Left kidney (tissue), 2 donors: ENCODE data around the gene PRKG1. TPM values are rescaled to one million over a fixed set of nuclear protein-coding genes. Genes with fewer than 3 reads are reported as not detected.
"Not testable (repeated sequence)": the region's sequence is repeated elsewhere in the genome, so short reads cannot be mapped to it uniquely, and the experiment has no call there.

Experiments
- DNase-seq: peaks from one replicate; pipeline ENCODE4 v3.0.0-alpha.2; 2013
- polyA plus RNA-seq: library from polyadenylated mRNA; unstranded; fragments of 120-200 nt; gene quantifications from one replicate; pipeline ENCODE4 v1.2.1, GENCODE V29; 2013; ENCODE audit not compliant: insufficient read length

The PRKG1 gene
- polyA plus RNA-seq, 1 donor, result 14.9 TPM

- DNase-seq, result no peak
These were observed 247.7 kb downstream of the PRKG1 start for GRCh38 chr10:51321980-51322379.

DNA sequence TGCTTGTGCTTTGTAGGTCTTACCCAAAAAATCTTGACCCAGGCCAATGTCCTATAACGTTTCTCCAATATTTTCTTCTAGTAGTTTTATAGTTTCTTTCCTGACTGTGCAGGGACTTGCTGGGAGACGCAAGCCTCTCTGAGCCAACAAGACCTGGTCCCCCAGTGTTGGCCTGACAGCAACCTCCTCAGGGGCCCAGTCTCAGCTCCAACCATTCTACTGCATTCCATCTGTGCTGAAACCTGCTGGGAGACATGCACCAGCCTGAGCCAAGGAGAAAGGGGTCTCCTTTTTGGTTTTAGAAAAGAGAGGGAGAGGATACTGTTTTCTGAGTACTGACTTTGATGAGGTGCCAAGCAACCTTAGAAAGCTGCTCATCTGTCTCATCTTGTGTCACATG, 251.4 kb downstream of the PRKG1 start:
- DNase-seq, result no peak

- DNase-seq, result no peak
These were observed 251.9 kb downstream of the PRKG1 start for GRCh38 chr10:51326174-51326573.

DNA sequence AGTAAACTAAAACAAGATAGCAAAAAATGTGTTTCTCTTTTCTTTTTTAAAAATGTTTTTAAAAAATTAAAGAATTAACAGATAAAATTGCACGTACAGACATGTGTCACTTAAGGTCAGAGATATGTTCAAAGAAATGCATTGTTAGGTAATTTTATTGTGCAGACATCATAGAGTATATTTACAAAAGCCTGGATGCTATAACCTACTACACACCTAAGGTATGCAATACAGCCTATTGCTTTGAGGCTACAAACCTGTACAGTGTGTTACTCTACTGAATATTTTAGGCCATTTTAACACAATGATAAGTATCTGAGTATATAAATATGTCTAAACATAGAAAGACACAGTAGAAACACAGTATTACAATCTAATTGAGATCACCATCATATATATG, 253.1 kb downstream of the PRKG1 start:
- no peak for DNase-seq

DNA sequence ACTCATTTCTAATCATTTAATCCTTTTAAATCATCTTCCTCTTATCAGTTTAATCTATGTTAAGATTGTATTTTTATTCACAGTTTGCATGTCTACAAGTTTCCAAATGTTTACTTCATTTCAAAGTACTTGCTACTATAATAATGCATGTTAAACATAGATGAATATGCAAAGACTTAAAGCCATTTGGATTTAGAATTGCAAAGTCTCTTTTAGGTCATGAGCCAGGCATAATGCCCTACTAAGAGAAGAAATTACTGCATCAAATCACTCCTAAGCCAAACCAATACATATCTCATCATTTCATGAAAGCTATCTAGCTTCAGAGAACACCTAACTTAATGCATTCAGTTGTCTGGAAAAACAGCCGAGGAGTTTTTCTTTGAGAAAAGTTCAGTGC, 266.1 kb downstream of the PRKG1 start:
- no peak for DNase-seq

GRCh38 chr10:51340845-51341610, 266.7 kb downstream of the PRKG1 start:
- no peak for DNase-seq

GRCh38 chr10:51341745-51342144, 267.5 kb downstream of the PRKG1 start:
- not testable (repeated sequence) for DNase-seq

DNA sequence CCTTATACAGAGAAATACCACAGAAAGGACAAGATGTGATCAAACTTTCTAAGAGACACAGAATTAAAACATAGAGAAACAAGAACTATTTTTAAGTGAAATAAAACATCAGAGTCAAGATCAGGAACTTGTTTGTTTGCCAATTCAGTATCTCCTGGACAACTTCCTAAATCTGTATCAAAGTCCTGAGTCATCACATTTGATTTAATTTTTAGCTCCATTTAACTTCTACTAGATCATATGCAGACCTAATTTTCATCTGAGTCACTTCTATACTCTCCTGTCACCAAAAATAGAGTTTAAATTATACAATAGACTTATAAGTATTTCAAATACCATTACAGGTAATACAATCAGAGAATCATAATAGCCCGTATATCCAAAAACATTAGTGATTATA, 268.1 kb downstream of the PRKG1 start:
- no peak for DNase-seq

GRCh38 chr10:51343391-51343790, 269.1 kb downstream of the PRKG1 start:
- no peak for DNase-seq

GRCh38 chr10:51344371-51344770, 270.1 kb downstream of the PRKG1 start:
- no peak for DNase-seq

DNA sequence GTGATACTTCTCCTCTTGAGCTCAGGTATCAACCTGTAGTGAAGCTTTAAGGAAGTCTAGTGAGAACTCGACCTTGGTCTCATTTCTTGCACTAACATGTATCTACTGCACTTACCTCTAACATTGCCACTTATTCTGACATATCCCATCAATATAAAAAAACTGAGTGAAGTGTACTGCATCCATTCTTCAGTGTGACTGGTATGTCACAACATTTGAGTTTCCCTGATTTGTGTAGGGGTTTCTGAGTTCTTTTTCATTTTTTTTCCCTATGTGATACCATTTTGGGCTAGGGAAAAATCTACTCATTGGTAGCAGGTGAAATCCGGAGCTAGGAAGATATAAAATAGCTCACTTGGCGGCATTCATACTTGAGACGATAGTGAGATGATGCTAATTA, 274.3 kb downstream of the PRKG1 start:
- DNase-seq, result no peak

DNA sequence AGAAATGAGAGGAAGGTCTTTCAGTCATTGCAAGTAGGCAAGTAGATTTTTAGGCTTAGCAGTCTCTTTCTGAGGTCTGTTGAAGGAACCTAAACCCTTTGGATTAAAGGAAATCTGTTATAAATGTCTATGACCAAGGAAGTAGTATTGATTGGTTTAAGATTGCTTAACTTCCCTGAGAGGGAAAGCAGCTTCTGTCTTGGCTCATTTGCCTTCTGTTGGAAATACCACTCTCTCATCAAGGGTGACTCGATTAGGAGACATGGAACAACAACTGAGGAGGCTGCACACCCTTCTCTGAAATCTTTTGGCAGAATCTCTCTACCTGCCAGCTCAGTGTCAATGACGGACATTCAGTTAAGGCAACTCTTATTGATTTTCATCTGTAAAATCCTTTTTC, 282.9 kb downstream of the PRKG1 start:
- no peak for DNase-seq

- no peak for DNase-seq
These were observed 283.9 kb downstream of the PRKG1 start for GRCh38 chr10:51358227-51358626.

DNA sequence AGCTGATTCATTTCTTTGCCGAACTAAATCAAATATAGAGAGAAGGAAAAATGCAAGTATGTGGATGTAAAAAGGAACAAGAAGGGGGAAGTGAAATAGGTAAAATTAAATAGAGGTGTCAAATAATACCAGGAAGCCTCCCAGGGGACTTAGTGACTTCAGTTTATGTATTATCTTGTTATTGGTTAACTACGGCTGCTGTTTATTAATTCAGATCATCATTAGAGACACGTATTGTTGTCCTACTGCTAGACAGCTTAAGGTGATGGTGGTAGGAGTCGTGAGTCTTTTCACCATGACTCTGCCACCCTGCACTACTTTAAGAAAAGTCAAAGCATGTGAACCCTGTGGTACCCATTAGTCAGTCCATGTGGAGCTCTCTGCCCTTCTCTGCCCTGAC, 289.1 kb downstream of the PRKG1 start:
- DNase-seq, result no peak

GRCh38 chr10:51364674-51365073, 290.4 kb downstream of the PRKG1 start:
- DNase-seq, result no peak

GRCh38 chr10:51366044-51366443, 291.8 kb downstream of the PRKG1 start:
- no peak for DNase-seq

DNA sequence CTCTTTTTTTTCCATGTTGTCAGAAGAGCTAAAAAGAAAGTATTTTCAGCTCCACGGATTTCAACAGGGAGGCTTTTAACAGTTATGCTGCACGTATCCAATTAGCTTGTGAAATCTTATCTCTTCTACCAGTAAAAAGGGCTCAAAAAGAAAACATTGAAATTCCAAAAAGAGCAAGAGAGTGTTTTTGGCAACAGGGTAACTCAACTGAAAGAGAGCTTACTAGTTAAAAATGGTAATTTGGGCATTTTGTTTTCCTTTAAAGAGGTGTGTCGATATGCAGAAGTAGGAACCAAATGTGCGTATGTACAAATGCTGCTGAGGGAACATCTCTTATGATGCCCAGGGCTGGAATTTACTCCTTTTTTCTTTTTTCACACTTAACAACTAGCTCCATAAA, 292.8 kb downstream of the PRKG1 start:
- peak; percentile 20 for DNase-seq

- DNase-seq, result no peak
These were observed 293.4 kb downstream of the PRKG1 start for GRCh38 chr10:51367694-51368093.

GRCh38 chr10:51368943-51369342, 294.7 kb downstream of the PRKG1 start:
- no peak for DNase-seq

GRCh38 chr10:51369903-51370302, 295.6 kb downstream of the PRKG1 start:
- DNase-seq, result no peak

DNA sequence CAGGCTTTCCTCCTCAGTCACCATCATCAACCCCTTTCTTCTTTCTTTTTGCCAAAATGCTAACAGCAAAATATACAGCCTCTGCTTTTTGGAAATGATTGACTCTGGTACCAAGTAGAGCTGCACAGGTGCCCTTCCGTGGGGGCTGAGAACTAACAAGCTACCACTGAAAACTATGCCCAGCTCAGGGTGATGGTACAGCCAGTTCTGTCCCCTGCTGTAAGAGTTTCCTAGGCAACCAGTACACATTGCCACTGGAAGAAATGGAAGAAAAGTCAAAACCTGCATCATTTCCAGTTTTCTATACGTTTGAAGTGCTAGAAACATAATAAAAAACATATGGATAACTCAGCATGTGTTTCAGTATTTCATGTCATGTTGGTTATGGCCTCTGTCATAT, 297.5 kb downstream of the PRKG1 start:
- DNase-seq, result no peak

DNA sequence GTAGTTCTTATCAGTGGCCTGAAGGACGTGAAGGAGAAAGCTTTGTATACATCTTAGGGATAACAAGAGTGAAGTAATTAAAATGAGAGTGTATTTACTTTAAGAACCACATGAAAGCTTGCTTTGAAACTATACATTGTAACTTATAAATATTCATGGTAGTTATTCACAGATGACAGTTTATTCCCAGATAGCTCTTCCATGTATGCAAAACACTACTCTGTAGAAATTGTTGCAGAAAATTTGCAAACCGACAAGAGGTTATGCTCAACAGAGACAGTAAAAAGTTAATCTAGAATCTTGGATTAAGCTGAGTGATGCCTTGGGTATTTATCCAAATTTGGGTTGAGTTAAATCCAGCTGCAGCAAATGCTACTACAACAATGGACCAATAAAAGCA, 301.5 kb downstream of the PRKG1 start:
- no peak for DNase-seq

DNA sequence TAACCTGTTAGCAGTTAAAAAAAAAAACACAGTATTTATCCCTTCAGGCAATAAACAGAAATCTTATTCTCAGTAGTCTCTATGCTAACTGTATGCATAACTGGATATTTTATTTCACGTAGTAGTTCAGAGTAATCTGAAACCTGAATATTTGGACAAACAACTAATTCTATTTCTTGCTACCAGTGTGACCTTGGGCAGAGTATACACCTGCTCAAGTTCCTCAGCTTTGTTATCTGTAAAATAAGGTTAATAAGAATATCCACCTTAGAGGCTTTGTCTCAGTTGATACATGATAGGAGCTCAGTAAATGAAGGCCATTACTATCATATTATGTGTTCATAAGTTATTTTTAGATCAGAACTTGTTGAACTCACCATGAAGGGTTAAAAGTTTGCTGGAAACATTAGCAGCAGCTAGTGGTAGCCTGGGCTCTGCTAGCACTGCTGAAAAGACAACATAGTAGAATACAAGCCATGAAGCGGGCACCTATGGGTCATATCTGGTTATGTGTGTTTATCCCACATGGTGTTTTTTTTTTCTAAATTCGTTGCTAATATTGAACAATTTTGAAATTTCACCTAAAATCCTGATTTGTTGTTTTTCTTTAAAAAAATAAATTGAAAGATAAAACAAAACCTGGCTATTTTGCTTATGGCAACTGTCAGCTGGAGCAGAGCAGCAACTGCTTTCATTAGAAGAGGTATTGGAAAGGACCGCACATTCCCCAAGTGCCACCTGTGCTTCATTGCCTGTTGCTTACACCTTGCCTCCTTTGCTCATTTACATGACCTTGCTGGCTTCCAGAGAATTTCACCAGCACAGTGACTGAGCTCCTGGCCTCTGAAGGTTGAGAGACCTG, 303.0 kb downstream of the PRKG1 start:
- DNase-seq, result no peak
